GM19099 (cell line): ENCODE measurements around the gene RPL35.

Experiments
- POLR2A ChIP-seq: IDR thresholded peaks from 3 replicates; pipeline ENCODE4 v1.6.1; 2011; ENCODE audit warnings: low read depth; ENCODE audit not compliant: insufficient read length; ENCODE audit errors: extremely low read depth

The RPL35 gene

DNA sequence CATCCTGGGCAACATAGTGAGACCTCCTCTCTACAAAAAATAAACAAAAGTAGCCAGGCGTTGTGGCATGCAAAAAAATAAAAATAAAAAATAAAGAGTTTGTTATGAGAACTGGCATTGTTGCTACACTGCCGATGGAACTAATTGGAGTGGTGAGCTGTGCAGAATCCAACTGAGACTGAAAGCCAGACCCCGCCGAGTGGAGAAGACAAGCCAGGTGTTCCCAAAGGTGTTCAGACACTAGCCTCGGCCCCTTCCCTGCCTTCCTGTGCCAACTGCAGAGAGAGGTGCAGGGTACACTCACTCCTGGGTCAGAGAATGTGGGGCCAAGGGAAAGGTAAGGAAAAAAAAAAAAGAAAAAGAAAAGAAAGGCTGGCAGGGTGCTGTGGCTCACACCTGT, 46.2 kb downstream of the RPL35 start:
- TF ChIP-seq POLR2A, result no peak

DNA sequence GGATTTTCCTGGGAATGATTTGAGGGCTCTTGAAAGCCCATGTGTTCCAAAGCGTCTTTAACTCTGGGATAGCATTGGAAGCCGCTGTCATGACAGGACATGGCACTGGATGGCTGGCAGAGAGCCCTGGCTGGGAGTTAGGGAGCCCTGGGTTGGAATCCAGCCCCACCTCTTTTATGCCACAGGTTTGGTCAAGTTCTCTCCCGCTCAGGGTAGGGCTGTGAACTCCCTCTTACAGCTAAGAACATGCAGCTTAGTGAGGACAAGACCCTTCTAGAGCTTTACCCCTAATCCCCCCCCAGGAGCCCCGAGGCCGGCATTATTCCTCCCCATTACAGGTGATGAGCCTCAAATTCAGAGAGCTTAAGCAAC, 47.6 kb downstream of the RPL35 start:
- no peak for TF ChIP-seq POLR2A

DNA sequence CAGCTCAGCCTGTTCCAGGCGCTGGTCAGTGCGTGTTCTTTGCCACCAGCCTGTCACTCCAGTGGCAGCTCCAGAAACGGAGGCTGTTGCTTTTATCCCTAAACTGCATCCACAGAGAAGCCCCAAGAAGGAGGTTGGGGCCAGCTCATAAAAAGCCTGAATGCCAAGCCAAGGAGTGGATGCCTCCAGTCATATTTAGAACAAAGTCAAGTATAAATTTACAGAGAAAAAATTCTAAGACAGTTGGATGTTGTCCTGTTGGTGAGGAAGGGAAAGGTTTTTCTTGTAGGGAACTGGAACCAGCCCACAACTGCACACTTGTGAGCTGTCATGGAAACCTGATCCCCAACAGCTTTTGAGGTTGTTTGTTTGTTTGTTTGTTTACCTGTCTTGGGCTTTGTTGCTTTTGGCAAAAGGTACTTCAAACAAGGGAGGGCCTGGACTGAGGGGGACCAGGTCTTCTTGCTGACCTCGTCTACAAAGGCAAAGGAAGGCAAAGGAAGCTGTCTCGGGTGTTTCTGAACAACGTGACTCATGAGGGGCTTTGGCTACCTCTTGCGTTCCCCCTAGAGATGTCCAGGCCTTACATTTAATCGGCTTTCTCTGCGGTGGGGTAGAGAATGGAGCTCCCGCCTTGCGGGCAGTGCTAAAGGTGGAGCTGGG, 48.1 kb downstream of the RPL35 start:
- no peak for TF ChIP-seq POLR2A

DNA sequence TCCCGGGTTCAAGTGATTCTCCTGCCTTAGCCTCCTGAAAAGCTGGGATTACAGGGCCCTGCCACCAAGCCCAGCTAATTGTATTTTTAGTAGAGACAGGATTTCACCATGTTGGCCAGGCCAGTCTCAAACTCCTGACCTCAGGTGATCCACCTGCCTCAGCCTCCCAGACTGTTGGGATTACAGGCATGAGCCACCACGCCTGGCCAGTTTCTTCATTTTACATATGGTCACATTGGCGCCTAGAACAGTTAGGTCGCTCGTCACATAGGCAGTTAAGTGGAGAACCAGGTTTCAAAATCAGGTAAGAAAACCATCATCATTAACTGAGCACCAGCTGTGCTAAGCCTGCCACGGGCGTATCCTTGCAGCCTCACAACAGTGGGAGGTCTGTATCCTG, 48.7 kb downstream of the RPL35 start:
- no peak for TF ChIP-seq POLR2A

DNA sequence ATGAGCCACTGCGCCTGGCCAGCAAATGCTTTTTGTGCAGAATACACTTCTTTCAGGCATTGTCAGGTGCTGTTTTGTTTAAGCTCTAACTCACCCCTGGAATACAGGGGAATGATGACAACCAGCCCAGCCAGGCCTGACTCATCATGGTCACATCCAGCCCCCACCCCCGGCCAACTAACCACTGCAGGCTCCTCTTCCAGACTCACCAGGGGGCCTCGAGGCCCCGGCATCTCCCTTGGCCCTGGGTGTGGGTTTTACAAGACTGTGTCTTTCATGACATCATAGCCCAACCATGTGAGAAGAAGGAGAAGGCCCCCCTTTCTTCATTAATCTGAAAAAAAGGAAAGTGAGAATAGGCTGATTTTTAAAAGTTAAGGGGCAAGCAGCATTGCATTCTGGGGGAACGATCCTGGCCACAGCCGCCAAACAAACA, 49.3 kb downstream of the RPL35 start:
- no peak for TF ChIP-seq POLR2A

DNA sequence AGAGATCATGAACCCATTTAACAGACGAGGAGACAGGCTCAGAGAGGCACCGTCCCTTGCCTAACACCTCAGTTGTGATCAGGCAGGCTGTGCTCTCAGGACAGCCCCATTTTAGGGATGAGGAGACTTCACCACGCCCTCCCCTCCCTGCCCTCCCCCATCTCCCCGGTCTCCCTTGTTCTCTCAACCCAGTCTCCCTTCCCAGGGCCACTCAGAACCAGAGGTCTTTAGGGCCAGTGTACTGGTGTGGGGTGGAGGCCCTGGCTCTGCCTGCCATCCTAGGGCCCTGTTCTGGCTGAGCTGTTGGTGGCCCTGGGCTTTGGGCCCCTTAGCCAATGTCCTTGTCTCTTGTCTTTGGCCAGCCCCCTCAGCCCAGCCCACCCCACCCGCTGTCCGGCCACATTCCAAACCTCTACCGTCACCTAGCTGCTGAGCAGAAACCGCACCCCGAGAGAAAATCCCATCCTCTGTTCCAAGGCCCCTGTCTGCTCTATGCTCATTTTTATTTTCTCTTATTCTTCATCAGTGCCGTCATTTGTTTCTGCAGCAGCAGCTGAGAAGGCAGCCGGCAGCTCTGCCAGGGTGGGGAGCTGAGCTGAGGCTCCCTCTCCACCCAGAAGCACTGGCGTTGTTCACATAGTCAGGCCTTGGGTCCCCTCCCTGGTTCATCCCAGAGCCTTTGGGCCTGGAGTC, 50.9 kb downstream of the RPL35 start:
- TF ChIP-seq POLR2A, result no peak

DNA sequence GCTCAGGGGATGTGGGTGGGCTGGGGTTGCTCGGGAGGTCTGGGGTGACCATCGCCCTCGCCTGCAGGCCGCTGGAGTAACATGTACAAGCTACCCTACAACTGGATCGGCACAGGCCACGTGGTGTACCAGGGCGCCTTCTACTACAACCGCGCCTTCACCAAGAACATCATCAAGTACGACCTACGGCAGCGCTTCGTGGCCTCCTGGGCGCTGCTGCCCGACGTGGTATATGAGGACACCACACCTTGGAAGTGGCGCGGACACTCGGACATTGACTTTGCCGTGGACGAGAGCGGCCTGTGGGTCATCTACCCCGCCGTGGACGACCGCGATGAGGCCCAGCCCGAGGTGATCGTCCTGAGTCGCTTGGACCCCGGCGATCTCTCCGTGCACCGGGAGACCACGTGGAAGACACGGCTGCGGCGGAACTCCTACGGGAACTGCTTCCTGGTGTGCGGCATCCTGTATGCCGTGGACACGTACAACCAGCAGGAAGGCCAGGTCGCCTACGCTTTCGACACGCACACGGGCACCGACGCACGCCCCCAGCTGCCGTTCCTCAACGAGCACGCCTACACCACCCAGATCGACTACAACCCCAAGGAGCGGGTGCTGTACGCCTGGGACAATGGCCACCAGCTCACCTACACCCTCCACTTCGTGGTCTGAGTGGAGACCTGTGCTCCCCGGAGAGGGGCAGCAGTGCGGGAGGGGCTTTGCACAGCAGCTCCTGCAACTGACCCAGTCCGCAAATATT, 51.8 kb downstream of the RPL35 start:
- TF ChIP-seq POLR2A, result no peak

DNA sequence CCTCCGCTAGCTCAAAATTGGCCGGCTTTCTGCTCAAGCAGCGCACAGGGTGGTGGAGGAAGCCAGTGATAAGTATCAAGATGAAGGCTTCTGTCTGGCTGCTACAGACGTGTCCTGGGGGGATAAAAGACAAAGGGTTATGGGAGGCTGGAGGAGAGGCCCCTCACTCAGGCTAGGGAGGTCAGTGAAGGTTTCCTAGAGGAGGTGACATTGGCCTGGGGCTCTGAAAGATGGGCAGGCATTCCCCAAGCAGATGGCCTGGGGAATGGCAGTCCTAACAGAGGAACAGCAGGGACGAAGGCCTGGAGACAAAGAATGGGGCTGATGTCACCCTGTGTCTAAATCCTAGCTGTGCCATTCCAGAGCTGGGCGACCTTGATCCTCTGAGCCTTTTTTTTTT, 52.5 kb downstream of the RPL35 start:
- no peak for TF ChIP-seq POLR2A

DNA sequence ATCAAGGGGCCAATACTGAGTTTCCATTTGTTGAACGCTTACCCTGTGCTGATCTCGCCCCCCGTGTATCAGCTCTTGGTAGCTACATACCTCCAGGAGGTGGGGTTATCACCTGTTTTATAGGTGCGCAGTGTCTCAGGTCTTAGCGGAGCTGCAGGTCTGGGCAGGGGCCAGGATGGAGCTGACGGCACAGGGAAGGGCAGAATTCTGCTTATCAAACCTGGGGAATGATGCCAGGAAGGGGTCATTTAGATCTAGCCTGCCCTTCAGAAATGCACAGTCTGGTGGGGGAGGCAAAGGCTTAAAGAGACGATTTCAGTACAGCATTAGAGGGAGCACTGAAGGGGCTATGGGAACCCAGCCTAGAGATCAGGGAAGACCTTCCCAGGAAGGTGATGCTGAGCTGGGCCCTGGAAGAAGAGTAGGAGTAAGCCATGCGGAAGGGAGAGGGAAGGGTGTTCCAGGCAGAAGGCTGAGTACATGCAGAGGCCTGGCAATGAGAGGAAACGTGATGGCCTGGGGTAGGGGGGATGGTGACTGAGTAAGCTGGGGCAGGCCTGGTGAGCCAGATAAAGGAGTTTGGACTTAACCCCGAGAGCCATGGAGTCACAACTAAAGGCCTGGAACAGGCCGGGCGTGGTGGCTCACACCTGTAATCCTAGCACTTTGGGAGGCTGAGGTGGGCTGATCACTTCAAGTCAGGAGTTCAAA, 53.4 kb downstream of the RPL35 start:
- no peak for TF ChIP-seq POLR2A
